GM12878 (cell line): ENCODE measurements around the gene MCM8. TPM values are rescaled to one million over a fixed set of nuclear protein-coding genes. Genes with fewer than 3 reads are reported as not detected.

Source experiments
- ATAC-seq: fragments of 200-7000 bp; cut with Tn5 transposase; 3 replicates; pipeline ENCODE4 v1.9.1; 2020; ENCODE audit warnings: mild to moderate bottlenecking, moderate library complexity
- BruUV-seq: library from RNA; stranded (reverse); fragments of 400-500 nt; replicated peaks from 2 replicates; lab custom pipeline; 2021; lab: Mats Ljungman, UMichigan
- CTCF ChIA-PET: fragments of 300-600 bp; sonication (Branson Sonifier 250); formaldehyde crosslinking; extraction: SDS; loops from one replicate; lab custom pipeline; 2021; ENCODE audit warnings: inconsistent platforms; lab: Yijun Ruan, JAX
- POLR2A ChIA-PET: fragments of 350-600 bp; formaldehyde crosslinking; extraction: SDS; loops from one replicate; lab custom pipeline; 2021; ENCODE audit warnings: inconsistent platforms; lab: Charles Lee
- RAD21 ChIA-PET: fragments of 300-600 bp; sonication (Branson Sonifier 250); formaldehyde crosslinking; loops from one replicate; lab custom pipeline; 2023; ENCODE audit warnings: antibody characterized with exemption; ENCODE audit not compliant: unreplicated experiment; lab: Charles Lee
- SMC1A ChIA-PET: fragments of 300-600 bp; sonication (Branson Sonifier 250); formaldehyde crosslinking; loops from one replicate; lab custom pipeline; 2023; ENCODE audit not compliant: unreplicated experiment, uncharacterized antibody; lab: Charles Lee
- DNase-seq: peaks from one replicate; pipeline ENCODE4 v3.0.0-alpha.2; 2011; ENCODE audit warnings: low read depth, low spot score
- FAIRE-seq: peaks from 3 replicates; lab custom pipeline; 2011; peaks lifted over from hg19 to GRCh38; lab: Jason Lieb, UNC
- H2AFZ ChIP-seq: 2 replicates; pipeline ENCODE4 v1.6.0; 2011; ENCODE audit warnings: low read depth, low read length, control low read depth; ENCODE audit not compliant: control insufficient read depth
- H3K27ac ChIP-seq: 2 replicates; pipeline ENCODE4 v1.5.1; 2011; ENCODE audit warnings: control low read depth; ENCODE audit not compliant: control insufficient read depth, insufficient read depth
- H3K27me3 ChIP-seq, 2 experiments: replicated peaks in 1 of 2; 2 replicates each; pipeline versions ENCODE4 v1.6.0 to v1.6.1; 2011; ENCODE audit warnings: low read length in 1 of 2; ENCODE audit not compliant: control insufficient read depth in 2 of 2, insufficient read depth in 2 of 2
- H3K36me3 ChIP-seq, 2 experiments: 2 replicates each; pipeline ENCODE4 v1.5.1; 2011; ENCODE audit warnings: low read length in 1 of 2; ENCODE audit not compliant: control insufficient read depth in 2 of 2, insufficient read depth in 2 of 2
- H3K4me1 ChIP-seq: 2 replicates; pipeline ENCODE4 v1.6.1; 2011; ENCODE audit warnings: mild to moderate bottlenecking, low read length, moderate library complexity, mixed read lengths; ENCODE audit not compliant: control insufficient read depth, insufficient read depth
- H3K4me2 ChIP-seq: 2 replicates; pipeline ENCODE4 v1.6.0; 2011; ENCODE audit warnings: control low read depth; ENCODE audit not compliant: control insufficient read depth, insufficient read depth
- H3K4me3 ChIP-seq: fragments of 200-600 bp; sonication (generic); 2 replicates; pipeline ENCODE4 v1.5.1; 2016
- H3K79me2 ChIP-seq: 2 replicates; pipeline ENCODE4 v1.6.0; 2011; ENCODE audit warnings: low read length; ENCODE audit not compliant: control insufficient read depth, insufficient read depth
- H3K9ac ChIP-seq: 2 replicates; pipeline ENCODE4 v1.8.0; 2011; ENCODE audit warnings: low read length, control low read depth, mixed read lengths; ENCODE audit not compliant: control insufficient read depth, insufficient read depth
- H3K9me3 ChIP-seq: replicated peaks from 3 replicates; pipeline ENCODE4 v1.5.1; 2011; ENCODE audit warnings: mild to moderate bottlenecking, low read length; ENCODE audit not compliant: control insufficient read depth, insufficient read depth
- H4K20me1 ChIP-seq: 2 replicates; pipeline ENCODE4 v1.6.0; 2011; ENCODE audit not compliant: control insufficient read depth, insufficient read depth
- ATF3 ChIP-seq: IDR thresholded peaks from 2 replicates; pipeline ENCODE4 v1.6.1; 2011; ENCODE audit warnings: low read depth, mild to moderate bottlenecking, low read length, moderate library complexity, borderline replicate concordance; ENCODE audit errors: extremely low read depth
- BMI1 ChIP-seq: fragments of 450-650 bp; IDR thresholded peaks from 2 replicates; pipeline ENCODE4 v1.6.1; 2016; ENCODE audit warnings: mild to moderate bottlenecking, moderate library complexity, borderline replicate concordance
- CHD2 ChIP-seq: IDR thresholded peaks from 2 replicates; pipeline ENCODE4 v1.6.1; 2011; ENCODE audit warnings: low read depth, low read length, improper control_type of control experiment, borderline replicate concordance
- EP300 ChIP-seq, 2 experiments: fragments of 150-350 bp in 1 of 2; IDR thresholded peaks; 2 replicates each; pipeline ENCODE4 v1.6.1; 2011 to 2012; ENCODE audit warnings: low read depth in 2 of 2, low read length in 2 of 2, borderline replicate concordance in 1 of 2, improper control_type of control experiment in 1 of 2, inconsistent platforms in 1 of 2; ENCODE audit not compliant: control insufficient read depth in 1 of 2
- IKZF1 ChIP-seq: fragments of 450-650 bp; conservative IDR thresholded peaks from 2 replicates; pipeline ENCODE4 v1.6.1; 2017; ENCODE audit warnings: antibody characterized with exemption, mild to moderate bottlenecking
- MXI1 ChIP-seq: fragments of 150-350 bp; IDR thresholded peaks from 2 replicates; pipeline ENCODE4 v1.6.1; 2011; ENCODE audit warnings: low read depth, mild to moderate bottlenecking, inconsistent platforms, low read length, improper control_type of control experiment
- NFIC ChIP-seq: IDR thresholded peaks from 2 replicates; pipeline ENCODE4 v1.6.1; 2012; ENCODE audit warnings: low read depth, mild to moderate bottlenecking, inconsistent platforms, low read length, moderate library complexity
- NFYB ChIP-seq: IDR thresholded peaks from 2 replicates; pipeline ENCODE4 v1.6.1; 2011; ENCODE audit warnings: low read depth, mild to moderate bottlenecking, low read length, improper control_type of control experiment, moderate library complexity; ENCODE audit not compliant: insufficient read depth
- RFX5 ChIP-seq: IDR thresholded peaks from 2 replicates; pipeline ENCODE4 v1.6.1; 2011; ENCODE audit warnings: low read depth, low read length, improper control_type of control experiment
- SRF ChIP-seq, 2 experiments: IDR thresholded peaks; 2 replicates each; pipeline ENCODE4 v1.6.1; 2011; ENCODE audit warnings: low read depth in 2 of 2, low read length in 2 of 2, mild to moderate bottlenecking in 1 of 2, moderate library complexity in 1 of 2
- TAF1 ChIP-seq: IDR thresholded peaks from 2 replicates; pipeline ENCODE4 v1.6.1; 2011; ENCODE audit warnings: mild to moderate bottlenecking, low read depth, low read length, borderline replicate concordance
- TCF12 ChIP-seq: IDR thresholded peaks from 2 replicates; pipeline ENCODE4 v1.6.1; 2011; ENCODE audit warnings: low read depth, mild to moderate bottlenecking, low read length
- USF1 ChIP-seq: IDR thresholded peaks from 2 replicates; pipeline ENCODE4 v1.6.1; 2011; ENCODE audit warnings: borderline replicate concordance, low read depth, mild to moderate bottlenecking, moderate library complexity, mixed read lengths, low read length; ENCODE audit not compliant: insufficient read depth; ENCODE audit errors: extremely low read length
- ZBTB11 ChIP-seq: fragments of 450-650 bp; formaldehyde crosslinking; IDR thresholded peaks from 2 replicates; pipeline ENCODE4 v1.5.0; 2022; ENCODE audit warnings: mild to moderate bottlenecking, missing genetic modification characterization
- ZBTB40 ChIP-seq: fragments of 450-650 bp; IDR thresholded peaks from 2 replicates; pipeline ENCODE4 v1.6.1; 2016; ENCODE audit warnings: mild to moderate bottlenecking, moderate library complexity, borderline replicate concordance
- in situ Hi-C: fragments of 300-500 bp; cut with MboI; formaldehyde crosslinking; loops from 9 replicates; pipeline ENCODE4 v1.14.3; 2018; ENCODE audit warnings: mixed read lengths
- intact Hi-C: fragments of 100-400 bp; cut with micrococcal nuclease; formaldehyde crosslinking; loops from one replicate; pipeline ENCODE4 v1.14.2; 2022; ENCODE audit not compliant: unreplicated experiment
- polyA plus RNA-seq, 11 experiments: library from polyadenylated mRNA; depleted of rRNA in 4 of 11; unstranded in 6 of 11; stranded (reverse) in 5 of 11; fragments of >200 nt; fragmentation: Nextera tagmentation in 4 of 11; fragmentation: Illumina TruSeq in 1 of 11; extraction: Ambion mirVana in 4 of 11; extraction: Trizol in 1 of 11; gene quantifications; 1 replicate in 1 of 11; 2 replicates in 10 of 11; pipeline versions ENCODE4 v1.2.1 to v1.2.3, GENCODE V29; 2011 to 2016; ENCODE audit warnings: inconsistent platforms in 2 of 11, missing spikeins in 2 of 11, low read depth in 1 of 11
- total RNA-seq, 4 experiments: library from RNA; depleted of rRNA in 3 of 4; stranded (reverse); fragments of >200 nt in 3 of 4; fragmentation: Illumina TruSeq in 1 of 4; extraction: Trizol in 1 of 4; gene quantifications; 2 replicates each; pipeline versions ENCODE4 v1.2.1 to v1.2.3, GENCODE V29; 2013 to 2021

MCM8 gene
- total and polyA plus RNA-seq, 10 of the 15 experiments (the other 5 are each of a cell fraction or from before 2014, with no cell fraction given), result 3.2 to 28.2 (median 16.0) TPM

GRCh38 chr20:5970381-5970780 is 19.9 kb downstream of the MCM8 start (continued):
- TF ChIP-seq ZBTB40 (no peak), NFYB (no peak), IKZF1 (no peak), ATF3 (no peak), SRF (IDR thresholded peaks at IDR 0.05; ENCODE audit: low read depth in 2 of 2, low read length in 2 of 2) (no peak), TAF1 (no peak)

- in situ Hi-C loops, result no loop called here
- TF ChIP-seq ZBTB11 (CRISPR knock-in tag) (no peak), NFIC (no peak), CHD2 (no peak), MXI1 (no peak), RFX5 (no peak), TCF12 (no peak), USF1 (no peak), BMI1 (no peak), EP300 (IDR thresholded peaks at IDR 0.05; ENCODE audit: borderline replicate concordance in 1 of 2, control insufficient read depth in 1 of 2, low read depth in 2 of 2, low read length in 2 of 2) (no peak)
Measured at GRCh38 chr20:5971203-5971602, 20.8 kb downstream of the MCM8 start.

More at GRCh38 chr20:5971203-5971602, 20.8 kb downstream of the MCM8 start:
- Histone ChIP-seq H3K79me2 (no peaks in the 10 kb centered on the region), H3K27ac (no peak overlapping the region), H2AFZ (no peak overlapping the region), H3K36me3 (peaks cover 5 to 22% of the 10 kb centered on the region in 2 experiments), H3K4me2 (no peak overlapping the region), H4K20me1 (no peaks in the 10 kb centered on the region), H3K4me1 (no peaks in the 10 kb centered on the region), H3K9ac (no peak overlapping the region), H3K27me3 (no peaks in the 10 kb centered on the region), H3K9me3 (no peaks in the 10 kb centered on the region), H3K4me3 (no peak overlapping the region)
- DNase-seq (no peak), ATAC-seq (no peak), FAIRE-seq (no peak)
- ChIA-PET POLR2A (no interaction called here), CTCF (no interaction called here), SMC1A (no interaction called here), RAD21 (no interaction called here)
- no TSS peak for BruUV-seq
- intact Hi-C loops, result no loop called here
